Measurements from ENCODE around the gene CX3CL1. TPM values are rescaled to one million over a fixed set of nuclear protein-coding genes. Genes with fewer than 3 reads are reported as not detected.

Gene CX3CL1
- total RNA-seq, 2 experiments from 2014 or later: not detected

- no TSS peak for BruUV-seq (replicated peaks)
- no peaks in the 10 kb centered on the region for H3K4me1 ChIP-seq (ENCODE audit: insufficient read depth, low read length, poor library complexity, severe bottlenecking)
- H3K4me3 ChIP-seq (ENCODE audit: low read depth, low read length, poor library complexity, severe bottlenecking): no peak overlapping the region
- CTCF ChIA-PET (ENCODE audit: unreplicated experiment): no interaction called here
- H3K9me3 ChIP-seq (ENCODE audit: low read length): no peaks in the 10 kb centered on the region
- H2AFZ ChIP-seq (ENCODE audit: low read length): no peak overlapping the region
- H3K79me2 ChIP-seq (ENCODE audit: insufficient read depth, low read depth, low read length): no peaks in the 10 kb centered on the region
- no peaks in the 10 kb centered on the region for H3K9me2 ChIP-seq (ENCODE audit: insufficient read depth, low read length)
- H3K4me2 ChIP-seq (ENCODE audit: low read length): no peak overlapping the region
- H3K36me3 ChIP-seq (ENCODE audit: insufficient read depth, low read length): no peaks in the 10 kb centered on the region
- DNase-seq (ENCODE audit: low spot score): no peak
- POLR2A ChIA-PET: interaction anchor here (0.7 kb wide), 1 partner anchor 28 kb away, joined by 3 read pairs; no protein-coding TSS in a partner anchor
- intact Hi-C loops (cut with micrococcal nuclease; ENCODE audit: unreplicated experiment): no loop called here
- TF ChIP-seq CTCF (conservative IDR thresholded peaks at IDR 0.05; ENCODE audit: low read length): no peak
- TF ChIP-seq EZH2phosphoT487 (IDR thresholded peaks at IDR 0.05; ENCODE audit: borderline replicate concordance, low read depth, low read length): no peak
- no peaks in the 10 kb centered on the region for H4K20me1 ChIP-seq (ENCODE audit: insufficient read depth, low read length)
- H3K27ac ChIP-seq (ENCODE audit: low read depth, low read length, poor library complexity, severe bottlenecking): no peak overlapping the region
These were observed 11.9 kb upstream of the CX3CL1 start for GRCh38 chr16:57360321-57360935.

GRCh38 chr16:57361404-57361803 lies 10.9 kb upstream of the CX3CL1 start:
- H3K4me3 ChIP-seq (ENCODE audit: low read depth, low read length, poor library complexity, severe bottlenecking): no peak overlapping the region
- H3K36me3 ChIP-seq (ENCODE audit: insufficient read depth, low read length): no peaks in the 10 kb centered on the region
- no TSS peak for BruUV-seq (replicated peaks)
- H3K9me2 ChIP-seq (ENCODE audit: insufficient read depth, low read length): no peaks in the 10 kb centered on the region
- no peaks in the 10 kb centered on the region for H3K9me3 ChIP-seq (ENCODE audit: low read length)
- POLR2A ChIA-PET: no interaction called here
- H3K4me2 ChIP-seq (ENCODE audit: low read length): no peak overlapping the region
- TF ChIP-seq CTCF (conservative IDR thresholded peaks at IDR 0.05; ENCODE audit: low read length): no peak
- no peak for TF ChIP-seq EZH2phosphoT487 (IDR thresholded peaks at IDR 0.05; ENCODE audit: borderline replicate concordance, low read depth, low read length)
- no peak overlapping the region for H3K27ac ChIP-seq (ENCODE audit: low read depth, low read length, poor library complexity, severe bottlenecking)
- H2AFZ ChIP-seq (ENCODE audit: low read length): no peak overlapping the region
- no peaks in the 10 kb centered on the region for H3K79me2 ChIP-seq (ENCODE audit: insufficient read depth, low read depth, low read length)
- no peaks in the 10 kb centered on the region for H3K4me1 ChIP-seq (ENCODE audit: insufficient read depth, low read length, poor library complexity, severe bottlenecking)
- intact Hi-C loops (cut with micrococcal nuclease; ENCODE audit: unreplicated experiment): no loop called here
- no peak for DNase-seq (ENCODE audit: low spot score)
- H4K20me1 ChIP-seq (ENCODE audit: insufficient read depth, low read length): no peaks in the 10 kb centered on the region
- CTCF ChIA-PET (ENCODE audit: unreplicated experiment): no interaction called here

GRCh38 chr16:57364143-57364542 lies 8.1 kb upstream of the CX3CL1 start:
- Histone ChIP-seq H3K9me2 (ENCODE audit: insufficient read depth, low read length) (no peaks in the 10 kb centered on the region), H3K4me1 (ENCODE audit: insufficient read depth, low read length, poor library complexity, severe bottlenecking) (no peaks in the 10 kb centered on the region), H3K36me3 (ENCODE audit: insufficient read depth, low read length) (no peaks in the 10 kb centered on the region), H3K4me2 (ENCODE audit: low read length) (no peak overlapping the region), H3K4me3 (ENCODE audit: low read depth, low read length, poor library complexity, severe bottlenecking) (no peak overlapping the region), H3K9me3 (ENCODE audit: low read length) (no peaks in the 10 kb centered on the region), H3K79me2 (ENCODE audit: insufficient read depth, low read depth, low read length) (no peaks in the 10 kb centered on the region), H2AFZ (ENCODE audit: low read length) (no peak overlapping the region), H3K27ac (ENCODE audit: low read depth, low read length, poor library complexity, severe bottlenecking) (no peak overlapping the region), H4K20me1 (ENCODE audit: insufficient read depth, low read length) (no peaks in the 10 kb centered on the region)
- TF ChIP-seq CTCF (conservative IDR thresholded peaks at IDR 0.05; ENCODE audit: low read length) (no peak), EZH2phosphoT487 (IDR thresholded peaks at IDR 0.05; ENCODE audit: borderline replicate concordance, low read depth, low read length) (no peak)
- ChIA-PET CTCF (ENCODE audit: unreplicated experiment) (no interaction called here), POLR2A (no interaction called here)
- BruUV-seq (replicated peaks): no TSS peak
- no peak for DNase-seq (ENCODE audit: low spot score)
- intact Hi-C loops (cut with micrococcal nuclease; ENCODE audit: unreplicated experiment): no loop called here

Measured in OCI-LY7 (cell line).